Measurements from ENCODE around the gene FLNB. TPM values are rescaled to one million over a fixed set of nuclear protein-coding genes. Genes with fewer than 3 reads are reported as not detected.

FLNB gene
- total and polyA plus RNA-seq, 2 of the 13 experiments (the other 11 are each of a cell fraction or from before 2014, with no cell fraction given), result 106 to 130 TPM

- TF ChIP-seq NR0B2 (CRISPR knock-in tag; IDR thresholded peaks at IDR 0.05), result no peak
- TF ChIP-seq SKI (IDR thresholded peaks at IDR 0.05; ENCODE audit: partially characterized antibody), result no peak
- no peak for TF ChIP-seq CBX1 (IDR thresholded peaks at IDR 0.05; ENCODE audit: low read depth)
- TF ChIP-seq ZC3H13 (CRISPR knock-in tag; IDR thresholded peaks at IDR 0.05), result no peak
- no peak for TF ChIP-seq IKZF5 (CRISPR knock-in tag; IDR thresholded peaks at IDR 0.05)
- TF ChIP-seq CREM (IDR thresholded peaks at IDR 0.05), result peak; percentile 15; the same call in 1 of the 2 replicates
- TF ChIP-seq CREM (CRISPR knock-in tag; IDR thresholded peaks at IDR 0.05), result no peak
- no peak for TF ChIP-seq TIGD3 (CRISPR knock-in tag; IDR thresholded peaks at IDR 0.05; ENCODE audit: borderline replicate concordance)
- no peak for TF ChIP-seq ZNF75D (CRISPR knock-in tag; IDR thresholded peaks at IDR 0.05; ENCODE audit: borderline replicate concordance)
- no peak for TF ChIP-seq ARHGAP35 (CRISPR knock-in tag; IDR thresholded peaks at IDR 0.05; ENCODE audit: borderline replicate concordance)
Observed at GRCh38 chr3:58111513-58112184, 103.4 kb downstream of the FLNB start (continued).
